Fibroblast of the aortic adventitia (primary cell): Measurements from ENCODE around the gene ADAMTSL5. TPM values are rescaled to one million over a fixed set of nuclear protein-coding genes. Genes with fewer than 3 reads are reported as not detected.
A peak's percentile ranks its signal among the peaks of the same experiment; 100 is the strongest.
"Not testable (repeated sequence)": the region's sequence is repeated elsewhere in the genome, so short reads cannot be mapped to it uniquely, and the experiment has no call there.

Source experiments
- DNase-seq: peaks from one replicate; pipeline ENCODE4 v3.0.0-alpha.2; 2010; ENCODE audit warnings: low read depth
- H3K4me3 ChIP-seq: 2 replicates; pipeline ENCODE4 v1.5.1; 2011; ENCODE audit warnings: low read depth, mild to moderate bottlenecking, control low read depth, low read length, moderate library complexity
- CTCF ChIP-seq: IDR thresholded peaks from 2 replicates; pipeline ENCODE4 v1.5.1; 2011; ENCODE audit warnings: mild to moderate bottlenecking, low read length, control low read depth, inconsistent platforms; ENCODE audit not compliant: insufficient read depth
- total RNA-seq: library from RNA; depleted of rRNA; stranded (reverse); fragments of >200 nt; gene quantifications from 2 replicates; pipeline ENCODE4 v1.2.3, GENCODE V29; 2012; ENCODE audit warnings: low replicate concordance

ADAMTSL5 gene
- total RNA-seq, 1 donor: 4.2 TPM

- TF ChIP-seq CTCF: no peak
- H3K4me3 ChIP-seq: no peak overlapping the region
- no peak for DNase-seq
These were observed 31.5 kb downstream of the ADAMTSL5 start for GRCh38 chr19:1481224-1481892.

- peak within 1 kb of the TSS; percentile 89 for H3K4me3 ChIP-seq
- DNase-seq: peak; percentile 89
- TF ChIP-seq CTCF: no peak
These were observed 33.7 kb downstream of the ADAMTSL5 start, which contains the start of gene C19orf25 for GRCh38 chr19:1478934-1479707. Gene C19orf25, minus strand, starts transcription at chr19:1479215. Its CDS starts 312 bp downstream, at chr19:1478903.

DNA sequence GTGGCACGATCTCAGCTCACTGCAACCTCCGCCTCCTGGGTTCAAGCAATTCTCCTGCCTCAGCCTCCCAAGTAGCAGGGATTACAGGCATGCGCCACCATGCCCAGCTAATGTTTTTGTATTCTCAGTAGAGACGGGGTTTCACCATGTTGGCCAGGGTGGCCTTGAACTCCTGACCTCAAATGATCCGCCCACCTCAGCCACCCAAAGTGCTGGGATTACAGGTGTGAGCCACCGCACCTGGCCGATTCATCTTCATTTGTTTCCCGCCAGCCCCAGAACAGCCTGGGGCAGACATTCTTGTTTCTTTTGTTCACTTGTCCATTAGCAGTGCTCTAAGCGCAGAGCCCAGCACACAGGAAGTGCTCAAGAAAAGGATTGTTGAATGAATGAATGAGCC lies 35.8 kb downstream of the ADAMTSL5 start:
- H3K4me3 ChIP-seq, DNase-seq: not testable (repeated sequence)

DNA sequence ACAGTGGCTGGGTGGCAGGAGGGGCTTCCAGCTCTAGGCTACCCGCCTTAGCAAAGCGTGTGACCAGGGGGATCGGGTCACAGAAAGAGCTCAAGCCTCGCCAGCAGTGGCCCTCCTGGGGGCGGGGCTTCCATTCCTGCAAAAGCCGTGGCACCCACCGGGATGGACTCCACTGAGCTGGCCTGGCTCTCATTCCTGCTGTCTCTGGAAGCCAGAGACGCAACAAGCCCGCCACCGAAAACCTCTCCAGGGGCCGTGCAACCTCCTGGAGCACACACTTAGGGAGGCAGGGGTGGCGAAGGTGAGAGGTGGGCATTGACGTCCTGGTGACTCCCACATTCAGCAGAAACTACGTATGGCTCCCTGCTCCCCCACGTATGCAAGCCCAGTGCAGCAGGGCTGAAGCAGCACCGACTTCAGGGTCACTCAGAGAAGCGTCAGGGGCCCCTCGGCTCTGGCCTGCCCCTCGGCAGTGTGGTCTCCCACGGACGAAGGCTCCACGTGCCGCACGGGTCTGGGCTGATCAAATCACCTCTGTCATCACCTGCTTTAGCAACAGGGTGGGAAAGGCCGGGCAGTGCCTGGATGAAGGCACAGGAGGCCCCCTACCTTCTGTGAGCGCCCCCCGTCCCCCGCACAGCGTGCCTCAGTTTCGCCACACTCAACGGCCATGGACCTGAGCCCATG lies 36.9 kb downstream of the ADAMTSL5 start:
- DNase-seq: no peak
- no peak overlapping the region for H3K4me3 ChIP-seq
- no peak for TF ChIP-seq CTCF

- DNase-seq: no peak
- H3K4me3 ChIP-seq: no peak overlapping the region
- no peak for TF ChIP-seq CTCF
These were observed 38.0 kb downstream of the ADAMTSL5 start for GRCh38 chr19:1474765-1475351.

DNA sequence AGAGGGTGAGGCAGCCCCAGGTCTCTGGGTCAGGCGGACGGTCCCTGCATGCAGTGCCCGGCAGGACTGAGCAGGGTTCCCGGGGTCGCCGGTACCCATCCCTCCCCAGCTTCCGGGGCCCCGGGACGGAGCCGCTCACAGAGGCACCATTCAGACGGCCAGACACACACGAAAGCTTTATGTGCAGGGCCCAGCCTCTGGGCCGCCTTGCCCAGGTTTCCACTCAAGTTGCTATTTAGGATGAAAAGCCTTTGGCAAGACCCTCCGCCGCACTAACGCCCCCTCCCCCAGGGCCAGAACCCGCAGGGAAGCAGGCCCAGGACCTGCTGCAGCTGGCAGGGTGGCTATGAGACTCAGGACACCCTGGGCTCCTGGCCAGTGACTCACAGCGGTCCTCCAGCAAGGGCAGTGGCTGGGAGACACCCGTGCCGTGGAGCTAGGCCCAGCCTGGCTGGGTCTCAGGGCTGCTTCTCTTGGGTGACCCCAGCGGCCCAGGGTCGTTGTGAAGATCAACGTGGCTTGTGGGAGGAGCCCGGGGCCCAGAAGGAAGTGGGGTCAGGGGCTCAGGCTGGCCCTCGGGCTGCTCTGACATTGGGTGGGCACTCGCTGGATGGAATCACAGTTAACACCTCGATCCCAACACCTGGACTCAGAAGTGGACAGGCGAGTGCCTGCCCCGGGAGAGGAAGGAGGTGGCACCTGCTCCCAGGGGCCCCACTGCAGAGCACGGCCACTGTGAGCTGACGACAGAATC lies 38.6 kb downstream of the ADAMTSL5 start:
- no peak for TF ChIP-seq CTCF
- no peak overlapping the region for H3K4me3 ChIP-seq
- DNase-seq: peak; percentile 42
